Fibroblast of the aortic adventitia (primary cell): ENCODE data around the gene MED10. TPM values are rescaled to one million over a fixed set of nuclear protein-coding genes. Genes with fewer than 3 reads are reported as not detected.

Experiments
- DNase-seq: peaks from one replicate; pipeline ENCODE4 v3.0.0-alpha.2; 2010; ENCODE audit warnings: low read depth
- H3K4me3 ChIP-seq: 2 replicates; pipeline ENCODE4 v1.5.1; 2011; ENCODE audit warnings: low read depth, mild to moderate bottlenecking, control low read depth, low read length, moderate library complexity
- CTCF ChIP-seq: IDR thresholded peaks from 2 replicates; pipeline ENCODE4 v1.5.1; 2011; ENCODE audit warnings: mild to moderate bottlenecking, low read length, control low read depth, inconsistent platforms; ENCODE audit not compliant: insufficient read depth
- total RNA-seq: library from RNA; depleted of rRNA; stranded (reverse); fragments of >200 nt; gene quantifications from 2 replicates; pipeline ENCODE4 v1.2.3, GENCODE V29; 2012; ENCODE audit warnings: low replicate concordance

The MED10 gene
- total RNA-seq, 1 donor, result 17.5 TPM

GRCh38 chr5:6399980-6400910 lies 21.9 kb upstream of the MED10 start:
- H3K4me3 ChIP-seq, result no peak overlapping the region
- peak; percentile 63 for DNase-seq

GRCh38 chr5:6398570-6399230 lies 20.4 kb upstream of the MED10 start:
- H3K4me3 ChIP-seq, result no peak overlapping the region
- no peak for DNase-seq
- no peak for TF ChIP-seq CTCF

More at GRCh38 chr5:6399980-6400910, 21.9 kb upstream of the MED10 start:
- TF ChIP-seq CTCF, result no peak

GRCh38 chr5:6397536-6398269 lies 19.4 kb upstream of the MED10 start:
- DNase-seq, result no peak
- no peak overlapping the region for H3K4me3 ChIP-seq
- no peak for TF ChIP-seq CTCF

GRCh38 chr5:6396836-6397535 lies 18.6 kb upstream of the MED10 start:
- H3K4me3 ChIP-seq, result no peak overlapping the region

GRCh38 chr5:6396043-6396442 lies 17.7 kb upstream of the MED10 start:
- DNase-seq, result no peak
- H3K4me3 ChIP-seq, result no peak overlapping the region
- no peak for TF ChIP-seq CTCF

More at GRCh38 chr5:6396836-6397535, 18.6 kb upstream of the MED10 start:
- DNase-seq, result no peak
- TF ChIP-seq CTCF, result no peak

- no peak overlapping the region for H3K4me3 ChIP-seq
- no peak for DNase-seq
- no peak for TF ChIP-seq CTCF
Measured at GRCh38 chr5:6395621-6396020, 17.3 kb upstream of the MED10 start.
